Measurements from ENCODE around the gene ITIH4. TPM values are rescaled to one million over a fixed set of nuclear protein-coding genes. Genes with fewer than 3 reads are reported as not detected.

Gene ITIH4
- total RNA-seq, 1 donor from 2014 or later, result 9.8 TPM

- Histone ChIP-seq H3K27ac (no peak overlapping the region), H3K27me3 (no peaks in the 10 kb centered on the region), H3K36me3 (peaks cover 8 to 19% of the 10 kb centered on the region in 2 donors), H3K4me1 (no peaks in the 10 kb centered on the region), H3K4me3 (no peak overlapping the region), H3K9me3 (no peaks in the 10 kb centered on the region)
- DNase-seq (ENCODE audit: low spot score in 2 of 2), result no peak
- intact Hi-C loops (cut with DNase I), result no loop called here
- no peak for TF ChIP-seq CTCF (IDR thresholded peaks at IDR 0.05)
Observed at GRCh38 chr3:52857133-52857532, 26.7 kb upstream of the ITIH4 start.

- Histone ChIP-seq H3K4me3 (no peak overlapping the region), H3K4me1 (no peaks in the 10 kb centered on the region), H3K9me3 (no peaks in the 10 kb centered on the region), H3K27me3 (no peaks in the 10 kb centered on the region), H3K27ac (no peak overlapping the region), H3K36me3 (peaks cover 12 to 23% of the 10 kb centered on the region in 2 donors)
- intact Hi-C loops (cut with DNase I), result no loop called here
- DNase-seq (ENCODE audit: low spot score in 2 of 2), result no peak
- TF ChIP-seq CTCF (IDR thresholded peaks at IDR 0.05), result no peak
Observed at GRCh38 chr3:52856666-52857065, 26.2 kb upstream of the ITIH4 start.

GRCh38 chr3:52854013-52854412 lies 23.5 kb upstream of the ITIH4 start:
- TF ChIP-seq CTCF (IDR thresholded peaks at IDR 0.05), result no peak

DNA sequence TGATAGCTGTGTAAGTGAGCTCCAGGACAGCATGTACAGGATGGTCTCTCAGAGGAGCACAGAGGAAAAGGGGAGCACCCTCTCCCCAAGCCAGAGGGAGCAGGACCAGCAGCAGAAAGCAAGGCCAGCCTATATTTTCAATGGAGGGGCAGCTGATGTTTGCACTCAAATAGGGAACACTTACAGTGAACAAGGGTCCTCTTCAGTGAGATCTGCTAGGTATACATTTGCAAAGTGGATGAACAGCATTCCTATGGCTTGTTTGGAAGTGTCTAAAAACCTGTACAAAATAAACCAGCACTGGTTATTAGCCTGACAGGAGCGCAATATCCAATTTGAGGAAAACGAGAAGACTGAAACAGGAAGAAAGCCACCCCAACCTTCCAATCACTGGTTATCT lies 21.9 kb upstream of the ITIH4 start:
- Histone ChIP-seq H3K27me3 (no peaks in the 10 kb centered on the region), H3K27ac (no peak overlapping the region), H3K36me3 (peaks cover 40 to 57% of the 10 kb centered on the region in 2 donors), H3K9me3 (no peaks in the 10 kb centered on the region), H3K4me1 (no peaks in the 10 kb centered on the region), H3K4me3 (no peak overlapping the region)
- DNase-seq (ENCODE audit: low spot score in 2 of 2), result no peak
- no peak for TF ChIP-seq CTCF (IDR thresholded peaks at IDR 0.05)
- intact Hi-C loops (cut with DNase I), result no loop called here

More at GRCh38 chr3:52854013-52854412, 23.5 kb upstream of the ITIH4 start:
- H3K4me3 ChIP-seq, result no peak overlapping the region
- no peak overlapping the region for H3K27ac ChIP-seq
- intact Hi-C loops (cut with DNase I), result no loop called here
- no peaks in the 10 kb centered on the region for H3K9me3 ChIP-seq
- H3K4me1 ChIP-seq, result no peaks in the 10 kb centered on the region
- DNase-seq (ENCODE audit: low spot score in 2 of 2), result no peak
- H3K27me3 ChIP-seq, result no peaks in the 10 kb centered on the region
- peaks cover 32 to 42% of the 10 kb centered on the region in 2 donors for H3K36me3 ChIP-seq

- intact Hi-C loops (cut with DNase I), result loop anchor here (2.0 kb wide), 1 partner anchor 83 kb away; no protein-coding TSS in a partner anchor
- peak; percentile 15 to 51 (median 44) for TF ChIP-seq CTCF (IDR thresholded peaks at IDR 0.05)
- Histone ChIP-seq H3K27me3 (no peaks in the 10 kb centered on the region), H3K9me3 (no peaks in the 10 kb centered on the region), H3K36me3 (peaks cover 40 to 61% of the 10 kb centered on the region in 2 donors), H3K4me3 (no peak overlapping the region), H3K27ac (no peak overlapping the region), H3K4me1 (no peaks in the 10 kb centered on the region)
- DNase-seq (ENCODE audit: low spot score in 2 of 2), result no peak
Observed at GRCh38 chr3:52851348-52851747, 20.9 kb upstream of the ITIH4 start.

DNA sequence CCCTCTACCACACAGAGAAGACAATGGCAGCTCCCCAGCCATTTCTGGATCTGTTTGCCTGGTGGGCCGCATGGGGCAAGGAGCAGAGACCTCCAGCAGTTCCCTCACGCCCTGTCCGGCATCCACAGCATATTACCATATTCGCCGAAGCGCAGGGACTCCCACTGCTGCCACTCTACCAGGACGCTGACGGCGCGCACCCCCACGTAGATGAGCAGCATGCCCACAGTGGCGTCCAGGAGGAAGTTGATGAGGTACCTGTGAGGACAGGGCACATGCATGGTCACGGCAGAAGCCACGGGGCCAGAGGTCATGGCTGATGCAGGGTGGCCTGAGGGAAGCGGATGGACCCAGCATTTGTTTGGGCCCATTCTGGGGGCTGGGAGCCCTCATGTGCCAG lies 19.2 kb upstream of the ITIH4 start:
- Histone ChIP-seq H3K27ac (peak overlapping the region in 1 of 2 donors; percentile 65), H3K4me1 (peaks cover 5 to 12% of the 10 kb centered on the region in 2 donors), H3K27me3 (no peaks in the 10 kb centered on the region), H3K9me3 (no peaks in the 10 kb centered on the region), H3K36me3 (peaks cover 37 to 57% of the 10 kb centered on the region in 2 donors), H3K4me3 (no peak overlapping the region)
- intact Hi-C loops (cut with DNase I), result loop anchor here (2.0 to 5.0 kb wide), 2 partner anchors 85 to 198 kb away; partner anchors contain the start of gene SFMBT1
- no peak for DNase-seq (ENCODE audit: low spot score in 2 of 2)
- no peak for TF ChIP-seq CTCF (IDR thresholded peaks at IDR 0.05)
